ENCODE results near the gene RARB.

RARB gene

GRCh38 chr3:25380222-25380739 is 47.8 kb upstream of the RARB start:
- TF ChIP-seq SALL2 (tag by site-specific recombination; IDR thresholded peaks at IDR 0.05; ENCODE audit: borderline replicate concordance) (no peak), ZNF792 (tag by site-specific recombination; IDR thresholded peaks at IDR 0.05) (no peak), ZNF146 (tag by site-specific recombination; IDR thresholded peaks at IDR 0.05) (no peak), BCL11B (tag by site-specific recombination; IDR thresholded peaks at IDR 0.05; ENCODE audit: low read depth) (no peak), ZNF184 (tag by site-specific recombination; IDR thresholded peaks at IDR 0.05) (no peak), SCRT1 (tag by site-specific recombination; IDR thresholded peaks at IDR 0.05; ENCODE audit: borderline replicate concordance) (no peak), ZNF473 (tag by site-specific recombination; IDR thresholded peaks at IDR 0.05) (no peak), ZNF561 (tag by site-specific recombination; IDR thresholded peaks at IDR 0.05; ENCODE audit: borderline replicate concordance) (no peak), ZNF354C (tag by site-specific recombination; IDR thresholded peaks at IDR 0.05; ENCODE audit: borderline replicate concordance, low read depth) (no peak)
- Histone ChIP-seq H3K27ac (ENCODE audit: extremely low read depth, low read depth, low read length) (no peak overlapping the region), H3K36me3 (ENCODE audit: control insufficient read depth in 2 of 2, insufficient read depth in 1 of 2, low read length in 2 of 2) (no peaks in the 10 kb centered on the region), H3K4me3 (ENCODE audit: low read depth, low read length) (no peak overlapping the region), H3K4me1 (ENCODE audit: control insufficient read depth, insufficient read depth, low read length) (no peaks in the 10 kb centered on the region), H3K9me3 (ENCODE audit: control insufficient read depth, insufficient read depth, low read depth, low read length) (no peaks in the 10 kb centered on the region)
- CTCF ChIA-PET: no interaction called here
- POLR2A ChIA-PET: no interaction called here

- no peak overlapping the region for H3K27ac ChIP-seq (ENCODE audit: extremely low read depth, low read depth, low read length)
- TF ChIP-seq KLF10 (tag by site-specific recombination; IDR thresholded peaks at IDR 0.05) (no peak), ZNF18 (tag by site-specific recombination; IDR thresholded peaks at IDR 0.05) (no peak), ZSCAN30 (tag by site-specific recombination; IDR thresholded peaks at IDR 0.05) (no peak), BCL11B (tag by site-specific recombination; IDR thresholded peaks at IDR 0.05; ENCODE audit: low read depth) (no peak), ZBTB20 (tag by site-specific recombination; IDR thresholded peaks at IDR 0.05) (no peak)
- no peaks in the 10 kb centered on the region for H3K9me3 ChIP-seq (ENCODE audit: control insufficient read depth, insufficient read depth, low read depth, low read length)
- H3K4me3 ChIP-seq (ENCODE audit: low read depth, low read length): no peak overlapping the region
- H3K4me1 ChIP-seq (ENCODE audit: control insufficient read depth, insufficient read depth, low read length): no peaks in the 10 kb centered on the region
- ChIA-PET POLR2A (no interaction called here), CTCF (no interaction called here)
- no peaks in the 10 kb centered on the region for H3K36me3 ChIP-seq (ENCODE audit: control insufficient read depth in 2 of 2, insufficient read depth in 1 of 2, low read length in 2 of 2)
These were observed 47.0 kb upstream of the RARB start for GRCh38 chr3:25381083-25381482.

- Histone ChIP-seq H3K9me3 (ENCODE audit: control insufficient read depth, insufficient read depth, low read depth, low read length) (no peaks in the 10 kb centered on the region), H3K27ac (ENCODE audit: extremely low read depth, low read depth, low read length) (no peak overlapping the region), H3K36me3 (ENCODE audit: control insufficient read depth in 2 of 2, insufficient read depth in 1 of 2, low read length in 2 of 2) (no peaks in the 10 kb centered on the region), H3K4me1 (ENCODE audit: control insufficient read depth, insufficient read depth, low read length) (no peaks in the 10 kb centered on the region), H3K4me3 (ENCODE audit: low read depth, low read length) (no peak overlapping the region)
- ChIA-PET POLR2A (no interaction called here), CTCF (no interaction called here)
- TF ChIP-seq ZFP37 (tag by site-specific recombination; IDR thresholded peaks at IDR 0.05) (no peak), RBAK (tag by site-specific recombination; IDR thresholded peaks at IDR 0.05) (no peak), ZNF175 (tag by site-specific recombination; IDR thresholded peaks at IDR 0.05) (no peak), KLF7 (tag by site-specific recombination; IDR thresholded peaks at IDR 0.05; ENCODE audit: borderline replicate concordance) (no peak), ZNF114 (tag by site-specific recombination; IDR thresholded peaks at IDR 0.05) (no peak), ZNF830 (tag by site-specific recombination; IDR thresholded peaks at IDR 0.05; ENCODE audit: low read depth) (no peak), ZNF792 (tag by site-specific recombination; IDR thresholded peaks at IDR 0.05) (no peak)
- TF ChIP-seq, protein P1, sequence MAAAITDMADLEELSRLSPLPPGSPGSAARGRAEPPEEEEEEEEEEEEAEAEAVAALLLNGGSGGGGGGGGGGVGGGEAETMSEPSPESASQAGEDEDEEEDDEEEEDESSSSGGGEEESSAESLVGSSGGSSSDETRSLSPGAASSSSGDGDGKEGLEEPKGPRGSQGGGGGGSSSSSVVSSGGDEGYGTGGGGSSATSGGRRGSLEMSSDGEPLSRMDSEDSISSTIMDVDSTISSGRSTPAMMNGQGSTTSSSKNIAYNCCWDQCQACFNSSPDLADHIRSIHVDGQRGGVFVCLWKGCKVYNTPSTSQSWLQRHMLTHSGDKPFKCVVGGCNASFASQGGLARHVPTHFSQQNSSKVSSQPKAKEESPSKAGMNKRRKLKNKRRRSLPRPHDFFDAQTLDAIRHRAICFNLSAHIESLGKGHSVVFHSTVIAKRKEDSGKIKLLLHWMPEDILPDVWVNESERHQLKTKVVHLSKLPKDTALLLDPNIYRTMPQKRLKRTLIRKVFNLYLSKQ (tag by site-specific recombination; IDR thresholded peaks at IDR 0.05; ENCODE audit: borderline replicate concordance): no peak
These were observed 43.6 kb upstream of the RARB start for GRCh38 chr3:25384471-25384870.
